Stimulated activated CD8-positive, alpha-beta memory T cell treated with anti-CD3 and anti-CD28 coated beads, Interleukin-15, amount 100 ng/mL, for 24 hours (primary cell): ENCODE measurements around the gene ARHGEF28.

Experiments
- DNase-seq: peaks from one replicate; pipeline ENCODE4 v3.0.0-alpha.2; 2020; ENCODE audit warnings: low read depth

The ARHGEF28 gene

DNA sequence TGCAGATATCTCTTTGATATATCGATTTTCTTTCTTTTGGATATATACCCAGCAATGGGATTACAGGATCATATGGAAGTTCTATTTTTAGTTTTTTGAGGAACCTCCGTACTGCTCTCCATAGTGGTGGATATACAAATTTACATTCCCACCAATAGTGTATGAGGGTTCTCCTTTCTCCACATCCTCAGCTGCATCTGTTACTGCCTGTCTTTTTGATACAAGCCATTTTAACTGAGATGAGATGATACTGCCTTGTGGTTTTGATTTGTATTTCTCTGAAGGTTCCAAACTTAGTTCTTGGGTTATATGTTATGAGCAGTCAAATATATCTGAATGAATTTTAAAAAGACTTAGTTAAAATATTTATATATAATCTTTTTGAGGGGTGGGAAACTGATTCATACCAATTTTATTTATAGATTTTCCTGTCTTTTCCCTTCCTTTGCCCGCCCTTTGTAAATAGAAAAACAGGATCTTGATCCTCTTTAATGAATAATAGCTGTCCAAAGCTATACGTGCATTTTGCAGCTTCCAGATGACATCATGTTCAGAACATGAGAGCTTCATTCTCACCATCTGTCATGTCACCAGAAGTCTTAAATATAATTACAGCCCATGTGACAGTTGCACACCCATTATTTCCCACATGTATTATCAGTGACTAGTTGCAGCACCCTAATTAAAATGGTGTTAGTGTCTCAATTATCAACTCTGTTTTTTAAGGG is 6.2 kb upstream of the ARHGEF28 start:
- DNase-seq: no peak

DNA sequence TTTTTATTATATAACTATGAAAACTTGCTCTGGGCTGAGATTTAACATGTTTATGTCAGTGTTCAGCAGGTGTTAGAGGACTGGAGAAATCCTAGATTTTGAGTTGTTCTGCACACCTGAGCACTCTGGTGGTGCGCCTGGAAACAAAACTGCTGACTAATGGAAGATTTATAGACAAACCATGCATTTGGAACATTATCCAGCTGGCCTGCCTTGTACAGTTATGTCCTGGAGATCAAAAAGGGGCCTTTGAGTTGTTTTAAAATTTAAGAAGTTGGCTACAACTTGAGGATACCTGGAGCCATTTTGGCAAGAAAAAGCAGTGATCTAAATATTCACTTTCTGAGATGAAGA is 5.7 kb upstream of the ARHGEF28 start:
- DNase-seq: no peak

DNA sequence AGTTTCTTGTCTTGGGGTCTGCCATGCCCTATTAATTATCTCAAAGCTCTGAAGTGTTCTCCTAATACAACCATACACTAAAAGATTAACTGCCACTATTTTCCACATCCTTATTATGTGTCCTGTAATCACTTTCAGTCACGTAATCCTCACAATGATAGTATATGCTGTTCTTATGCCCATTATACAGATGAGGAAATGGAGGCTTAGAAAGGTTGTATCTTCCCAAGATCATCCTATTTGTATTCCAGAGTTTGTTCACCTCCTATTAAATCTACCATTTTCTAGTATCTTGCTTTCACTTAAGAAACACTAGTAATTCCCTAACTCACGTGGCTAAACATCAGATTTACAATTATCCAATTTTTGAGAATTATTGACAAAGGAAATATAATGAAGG is 2.9 kb upstream of the ARHGEF28 start:
- no peak for DNase-seq

DNA sequence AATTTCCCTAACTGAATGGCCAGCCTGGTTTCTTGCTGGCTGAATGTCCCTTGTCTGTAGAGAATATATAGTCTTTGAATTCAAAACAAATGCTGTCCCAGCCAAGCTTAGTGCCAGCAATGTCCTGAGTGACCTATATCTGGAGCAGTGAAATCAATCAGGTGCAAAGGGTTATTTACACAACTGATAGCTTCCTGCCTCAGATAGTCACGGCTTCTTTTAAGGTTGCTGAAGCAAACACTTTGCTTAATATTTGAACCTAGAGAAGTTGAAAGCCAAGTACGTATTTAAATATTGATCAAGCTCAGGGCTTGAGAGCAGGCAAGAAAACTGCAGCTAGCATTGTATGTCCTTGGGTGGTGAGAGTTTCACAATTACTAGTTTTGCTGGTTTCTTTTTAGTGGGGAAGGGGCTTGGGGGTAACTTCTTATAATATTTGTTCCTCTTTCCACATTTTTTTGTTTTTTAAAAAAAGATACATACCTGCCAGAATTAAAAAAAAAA is 2.0 kb upstream of the ARHGEF28 start:
- DNase-seq: no peak

GRCh38 chr5:73624888-73625287 is 1.1 kb upstream of the ARHGEF28 start:
- DNase-seq: no peak

DNA sequence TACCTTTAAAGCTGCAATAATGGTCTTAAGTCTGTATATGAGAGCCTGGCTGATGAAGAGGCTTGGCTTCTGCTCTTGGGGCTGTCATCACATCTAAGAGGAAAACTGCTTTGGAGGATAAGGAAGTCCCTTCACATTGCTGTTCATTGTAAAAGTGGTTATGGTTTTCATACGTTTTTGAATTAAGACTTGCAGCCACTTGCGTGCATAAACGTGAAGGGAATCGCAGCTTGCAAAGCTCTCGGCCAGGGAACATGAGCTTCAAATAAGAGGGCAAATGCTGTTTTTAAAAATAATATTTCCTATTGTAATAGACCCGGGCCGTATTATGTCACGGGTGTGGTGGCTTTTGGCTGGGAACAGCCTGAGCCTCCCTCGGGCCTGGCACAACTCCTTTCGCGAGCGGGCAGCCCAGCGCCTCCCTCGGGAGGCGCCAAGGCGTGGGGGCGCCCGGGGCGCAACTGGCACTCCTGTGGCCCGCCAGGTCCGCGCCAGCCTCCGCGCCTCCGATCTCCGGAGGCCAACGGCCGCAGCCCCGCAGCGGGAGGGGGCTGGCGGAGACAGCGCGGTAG is 538 bp upstream of the ARHGEF28 start:
- no peak for DNase-seq

GRCh38 chr5:73626814-73627313 is 868 bp downstream of the ARHGEF28 start:
- DNase-seq: no peak

DNA sequence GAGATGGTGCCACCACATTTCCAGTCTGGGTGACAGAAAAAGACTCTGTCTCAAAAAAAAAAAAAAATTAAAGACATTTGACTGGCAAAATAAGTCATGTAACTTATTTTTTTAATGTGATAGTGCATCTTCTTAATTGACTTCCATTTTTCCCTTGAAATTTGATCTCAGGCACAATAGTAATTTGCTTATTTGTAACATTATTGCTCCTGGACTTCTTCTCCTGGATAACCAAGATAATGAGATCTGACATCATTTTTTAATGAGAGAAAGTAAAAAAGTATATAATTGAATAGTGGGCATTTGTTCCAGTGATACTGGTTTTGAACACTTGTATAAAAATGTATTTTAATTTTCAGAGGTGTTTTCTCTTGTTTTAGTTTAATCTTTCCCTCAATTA is 3.5 kb downstream of the ARHGEF28 start:
- DNase-seq: no peak

DNA sequence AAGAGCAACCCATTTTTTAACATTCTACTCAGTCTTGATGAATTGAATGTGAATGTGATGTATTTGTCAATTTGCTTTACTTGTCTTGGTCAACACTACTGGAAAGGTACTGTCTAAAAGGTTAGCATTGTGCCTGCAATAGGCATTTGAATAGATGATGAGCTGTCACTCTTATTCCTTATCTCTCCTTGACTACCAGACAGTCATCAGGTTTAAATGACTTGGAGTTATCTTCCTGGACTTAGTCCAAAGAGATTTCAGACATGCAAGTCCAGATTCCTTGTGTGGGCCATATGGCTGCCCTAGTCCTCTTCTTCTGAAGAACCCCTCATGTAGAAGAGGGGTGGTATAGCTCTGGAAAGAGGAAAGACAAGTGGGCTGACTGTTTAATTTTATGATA is 4.8 kb downstream of the ARHGEF28 start:
- DNase-seq: no peak

- DNase-seq: no peak
Measured at GRCh38 chr5:73631500-73631899, 5.5 kb downstream of the ARHGEF28 start.

- no peak for DNase-seq
Measured at GRCh38 chr5:73633060-73633459, 7.1 kb downstream of the ARHGEF28 start.

DNA sequence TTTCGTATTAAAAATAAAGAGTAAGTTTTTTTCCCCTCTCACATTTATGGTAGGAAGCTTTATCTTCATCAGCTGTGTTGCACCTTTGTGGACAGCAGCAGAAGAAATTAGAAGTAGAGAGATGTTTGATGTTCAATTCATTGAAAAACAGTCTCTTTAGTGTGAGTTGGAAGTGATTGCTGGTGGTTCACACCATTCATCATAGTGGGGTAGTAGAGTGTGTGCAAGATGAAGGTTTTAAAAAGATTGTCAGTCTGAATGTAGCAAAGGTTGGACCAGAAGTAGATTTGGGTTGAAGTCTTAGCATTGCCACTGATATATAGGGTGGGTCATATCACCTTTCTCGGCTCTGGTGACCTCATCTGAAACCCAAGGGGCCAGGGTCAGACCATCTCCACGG is 10.4 kb downstream of the ARHGEF28 start:
- DNase-seq: no peak

- no peak for DNase-seq
Measured at GRCh38 chr5:73637565-73637964, 11.6 kb downstream of the ARHGEF28 start.

DNA sequence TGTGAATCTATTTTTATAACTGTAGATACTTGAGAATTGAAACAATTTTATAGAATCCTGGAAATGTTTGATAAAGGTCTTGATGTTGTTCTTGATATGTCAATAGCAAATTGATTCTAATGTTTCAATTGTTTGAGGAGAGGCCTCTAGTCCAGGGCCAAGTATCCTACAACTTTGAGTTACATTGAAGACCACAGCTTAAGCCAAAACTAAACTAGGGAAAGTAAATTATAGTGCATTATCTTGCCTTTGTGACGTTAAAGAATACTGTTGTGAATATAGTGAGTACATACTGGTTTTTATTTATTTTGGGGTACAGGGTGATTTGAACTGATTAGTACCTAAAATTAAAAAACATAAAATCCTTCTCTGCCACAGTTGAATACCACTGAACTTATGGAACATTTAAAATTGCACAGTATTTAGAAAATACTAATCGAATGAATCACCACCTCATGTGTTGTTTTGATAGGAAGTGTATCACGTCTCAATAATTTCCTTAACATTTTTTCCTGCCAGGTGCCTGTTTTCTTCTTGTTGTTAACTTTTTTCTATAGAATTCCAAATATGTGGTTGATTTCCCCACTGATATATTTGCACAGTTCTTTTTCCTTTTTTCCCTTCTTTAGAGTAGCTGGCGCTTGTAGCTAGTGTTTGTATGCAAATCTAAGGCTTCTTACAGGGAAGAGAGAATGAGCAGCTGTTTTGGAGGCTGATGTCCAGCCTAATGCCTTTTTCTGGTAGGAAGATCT is 12.5 kb downstream of the ARHGEF28 start:
- no peak for DNase-seq

DNA sequence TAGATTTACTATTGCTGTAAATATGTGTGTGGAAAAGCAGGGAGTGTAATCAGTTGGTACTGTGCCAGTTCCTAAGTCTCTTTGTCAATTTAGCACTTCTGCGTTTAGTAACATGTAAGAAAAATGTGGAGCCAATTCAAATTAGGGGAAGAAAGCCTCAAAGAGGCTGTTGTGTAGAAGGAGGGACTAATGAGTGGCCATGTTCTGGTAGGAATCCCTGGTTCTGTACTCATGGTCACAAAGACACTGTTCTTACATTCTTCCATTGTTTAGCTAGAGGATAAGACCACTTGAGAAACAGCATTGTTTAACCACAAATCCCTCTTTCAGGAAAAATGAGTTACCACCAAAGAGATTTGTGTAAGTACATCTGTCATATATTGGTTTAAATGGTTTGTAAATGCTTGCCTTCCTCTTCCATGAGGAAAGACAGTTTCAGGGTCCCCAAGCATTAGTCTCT is 14.9 kb downstream of the ARHGEF28 start:
- no peak for DNase-seq

DNA sequence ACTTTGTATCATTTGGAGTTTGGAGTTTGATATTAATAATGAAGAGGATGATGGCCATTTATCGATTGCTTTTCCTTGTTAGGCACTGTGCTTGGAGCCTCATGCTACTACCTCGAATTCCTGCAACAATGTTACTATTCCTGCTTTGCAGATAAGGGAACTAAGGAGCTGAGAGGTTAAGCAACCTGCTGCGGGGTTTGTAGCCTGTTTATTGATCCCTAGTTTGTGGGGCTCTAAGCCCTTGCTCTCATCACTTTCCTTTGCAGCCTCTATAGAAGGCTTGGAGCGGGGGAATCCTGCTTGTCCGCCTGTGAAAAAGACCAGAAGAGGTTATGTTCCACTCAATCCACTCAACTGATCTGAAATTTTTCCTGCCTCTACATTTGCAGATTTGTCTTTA is 15.8 kb downstream of the ARHGEF28 start:
- DNase-seq: no peak

DNA sequence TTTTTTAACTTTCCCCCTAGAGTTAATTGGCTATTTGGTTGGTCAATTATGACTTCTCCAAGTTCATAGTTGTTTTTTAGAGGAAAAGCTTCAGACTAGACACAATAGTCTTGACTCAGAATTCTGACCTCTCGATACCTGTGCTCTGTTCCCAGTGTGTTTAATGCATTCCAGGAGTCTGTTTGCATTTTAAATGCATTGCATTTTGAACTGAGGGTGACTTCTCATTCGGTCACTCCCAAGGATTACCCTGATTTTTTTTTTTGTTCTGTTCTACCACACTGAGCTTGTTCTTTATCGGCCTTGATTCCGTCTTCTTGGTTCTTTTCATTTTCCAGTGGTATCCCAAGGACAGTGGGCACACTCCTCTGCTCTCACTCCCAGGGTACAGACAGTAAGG is 16.3 kb downstream of the ARHGEF28 start:
- DNase-seq: no peak

DNA sequence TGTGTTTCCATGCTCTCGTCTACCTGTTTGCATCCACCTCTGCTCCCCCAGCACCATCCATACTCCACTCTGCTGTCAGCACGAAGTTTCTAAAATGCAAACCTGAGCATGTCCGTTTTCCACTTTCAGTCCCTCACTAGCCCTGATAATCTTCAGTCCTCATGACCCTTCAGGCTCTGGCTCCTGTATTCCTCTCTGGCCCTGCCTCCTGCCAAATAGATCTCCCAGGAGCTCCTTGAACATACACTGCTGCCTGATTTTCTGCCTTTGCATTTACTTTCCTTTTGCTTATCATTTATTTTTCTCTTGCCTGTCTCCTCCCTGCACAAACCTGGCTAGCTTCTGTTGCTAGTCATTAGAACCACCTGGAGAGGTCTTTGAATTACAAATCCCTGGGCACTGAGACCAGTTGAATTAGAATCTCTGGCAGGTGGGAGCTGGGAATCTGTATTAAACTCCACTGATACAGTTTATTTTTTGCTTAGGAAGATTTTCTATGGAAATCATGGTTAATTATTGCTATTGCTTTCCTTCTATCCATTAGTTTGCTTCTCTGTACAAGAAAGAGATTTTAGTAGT is 18.5 kb downstream of the ARHGEF28 start:
- no peak for DNase-seq

- no peak for DNase-seq
Measured at GRCh38 chr5:73647721-73648120, 21.7 kb downstream of the ARHGEF28 start.

- DNase-seq: no peak
Measured at GRCh38 chr5:73648515-73648914, 22.5 kb downstream of the ARHGEF28 start.

- DNase-seq: no peak
Measured at GRCh38 chr5:73649926-73650325, 23.9 kb downstream of the ARHGEF28 start.

GRCh38 chr5:73652391-73652790 is 26.4 kb downstream of the ARHGEF28 start:
- DNase-seq: no peak
